Chondrocyte (in vitro differentiated cells): ENCODE data around the gene MTURN. TPM values are rescaled to one million over a fixed set of nuclear protein-coding genes. Genes with fewer than 3 reads are reported as not detected.

Experiments used
- DNase-seq: peaks from one replicate; pipeline ENCODE4 v3.0.0; 2021; ENCODE audit warnings: mixed read lengths, low spot score
- H3K27ac Mint-ChIP-seq: one replicate; pipeline ENCODE4 v1.8.0; 2021; ENCODE audit warnings: mild to moderate bottlenecking, moderate library complexity, mixed read lengths; ENCODE audit not compliant: unreplicated experiment
- H3K27me3 Mint-ChIP-seq: 2 replicates; pipeline ENCODE4 v1.8.0; 2021; ENCODE audit warnings: low read depth, mixed read lengths
- H3K36me3 Mint-ChIP-seq: 2 replicates; pipeline ENCODE4 v1.8.0; 2021; ENCODE audit warnings: low read depth, mixed read lengths
- H3K4me1 Mint-ChIP-seq: 2 replicates; pipeline ENCODE4 v1.8.0; 2021; ENCODE audit warnings: low read depth, mild to moderate bottlenecking, mixed read lengths
- H3K4me3 Mint-ChIP-seq: one replicate; pipeline ENCODE4 v1.8.0; 2021; ENCODE audit warnings: mild to moderate bottlenecking, moderate library complexity, mixed read lengths; ENCODE audit not compliant: unreplicated experiment
- H3K9me3 Mint-ChIP-seq: 2 replicates; pipeline ENCODE4 v1.8.0; 2021; ENCODE audit warnings: low read depth, mixed read lengths
- total RNA-seq: library from RNA; stranded (reverse); gene quantifications from 3 replicates; pipeline ENCODE4 v1.2.1, GENCODE V29; 2021
- TF ChIP-seq, protein P1 (sequence below): fragments of 200-600 bp; sonication (generic); IDR thresholded peaks from 2 replicates; pipeline ENCODE4 v1.5.0; 2021; ENCODE audit warnings: antibody characterized with exemption, mild to moderate bottlenecking, moderate library complexity

Gene MTURN
- total RNA-seq, 1 donor from 2014 or later = 15.7 TPM

GRCh38 chr7:30206491-30206890, 71.7 kb downstream of the MTURN start:
- no peak overlapping the region for H3K27ac Mint-ChIP-seq

DNA sequence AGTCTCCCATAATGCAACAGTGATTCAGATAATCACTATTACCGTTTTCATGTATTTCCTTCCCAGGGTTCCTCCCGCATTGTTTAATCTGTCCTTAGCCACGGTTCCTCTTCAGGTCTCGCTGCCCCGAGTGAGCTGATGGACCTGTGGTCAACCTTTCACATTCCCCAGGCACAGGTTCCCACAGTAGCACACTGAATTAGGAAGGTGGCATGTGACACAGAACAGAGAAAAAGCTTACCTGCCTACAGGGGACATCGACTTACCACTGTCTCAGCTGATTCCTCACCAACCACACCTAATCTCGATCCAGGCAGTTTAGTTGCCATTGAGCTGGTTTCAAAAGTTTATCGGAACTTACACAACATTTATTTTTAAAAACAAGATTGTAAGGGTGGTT, 72.2 kb downstream of the MTURN start:
- Mint-ChIP-seq H3K27me3 (no peaks in the 10 kb centered on the region), H3K4me1 (no peaks in the 10 kb centered on the region), H3K27ac (peak overlapping the region; percentile 19), H3K4me3 (no peak overlapping the region), H3K36me3 (no peaks in the 10 kb centered on the region), H3K9me3 (no peaks in the 10 kb centered on the region)
- DNase-seq = no peak
- TF ChIP-seq, protein P1, sequence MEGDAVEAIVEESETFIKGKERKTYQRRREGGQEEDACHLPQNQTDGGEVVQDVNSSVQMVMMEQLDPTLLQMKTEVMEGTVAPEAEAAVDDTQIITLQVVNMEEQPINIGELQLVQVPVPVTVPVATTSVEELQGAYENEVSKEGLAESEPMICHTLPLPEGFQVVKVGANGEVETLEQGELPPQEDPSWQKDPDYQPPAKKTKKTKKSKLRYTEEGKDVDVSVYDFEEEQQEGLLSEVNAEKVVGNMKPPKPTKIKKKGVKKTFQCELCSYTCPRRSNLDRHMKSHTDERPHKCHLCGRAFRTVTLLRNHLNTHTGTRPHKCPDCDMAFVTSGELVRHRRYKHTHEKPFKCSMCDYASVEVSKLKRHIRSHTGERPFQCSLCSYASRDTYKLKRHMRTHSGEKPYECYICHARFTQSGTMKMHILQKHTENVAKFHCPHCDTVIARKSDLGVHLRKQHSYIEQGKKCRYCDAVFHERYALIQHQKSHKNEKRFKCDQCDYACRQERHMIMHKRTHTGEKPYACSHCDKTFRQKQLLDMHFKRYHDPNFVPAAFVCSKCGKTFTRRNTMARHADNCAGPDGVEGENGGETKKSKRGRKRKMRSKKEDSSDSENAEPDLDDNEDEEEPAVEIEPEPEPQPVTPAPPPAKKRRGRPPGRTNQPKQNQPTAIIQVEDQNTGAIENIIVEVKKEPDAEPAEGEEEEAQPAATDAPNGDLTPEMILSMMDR = no peak

More at GRCh38 chr7:30206491-30206890, 71.7 kb downstream of the MTURN start:
- Mint-ChIP-seq H3K36me3 (no peaks in the 10 kb centered on the region), H3K27me3 (no peaks in the 10 kb centered on the region), H3K4me1 (no peaks in the 10 kb centered on the region), H3K9me3 (no peaks in the 10 kb centered on the region), H3K4me3 (no peak overlapping the region)
- TF ChIP-seq, protein P1 = no peak
- DNase-seq = no peak

- TF ChIP-seq, protein P1 = no peak
- H3K27me3 Mint-ChIP-seq = peaks cover 2% of the 10 kb centered on the region
- H3K9me3 Mint-ChIP-seq = no peaks in the 10 kb centered on the region
- no peaks in the 10 kb centered on the region for H3K36me3 Mint-ChIP-seq
- DNase-seq = no peak
- no peak overlapping the region for H3K4me3 Mint-ChIP-seq
- H3K4me1 Mint-ChIP-seq = no peaks in the 10 kb centered on the region
- H3K27ac Mint-ChIP-seq = no peak overlapping the region
Measured at GRCh38 chr7:30207376-30207775, 72.6 kb downstream of the MTURN start.

- Mint-ChIP-seq H3K4me3 (no peak overlapping the region), H3K27ac (no peak overlapping the region), H3K36me3 (no peaks in the 10 kb centered on the region)
Measured at GRCh38 chr7:30209951-30210350, 75.2 kb downstream of the MTURN start.

More at GRCh38 chr7:30209951-30210350, 75.2 kb downstream of the MTURN start:
- H3K9me3 Mint-ChIP-seq = no peaks in the 10 kb centered on the region
- H3K4me1 Mint-ChIP-seq = no peaks in the 10 kb centered on the region
- H3K27me3 Mint-ChIP-seq = peaks cover 8% of the 10 kb centered on the region
- TF ChIP-seq, protein P1 = no peak
- DNase-seq = no peak

Other genes with a start within 250 kb of the MTURN start
- 111 to 129 TPM (median 129 TPM) in 3 replicates for gene SCRN1, start 145.2 kb upstream of the MTURN start, total RNA-seq
- 72.1 to 103 TPM (median 74.7 TPM) in 3 replicates for gene FKBP14, start 108.3 kb upstream of the MTURN start, total RNA-seq
- 17.7 to 20.3 TPM (median 17.7 TPM) in 3 replicates for gene PLEKHA8, start 106.6 kb upstream of the MTURN start, total RNA-seq
- gene ZNRF2, start 149.6 kb downstream of the MTURN start, total RNA-seq = 4.8 to 5.3 TPM (median 5.1 TPM) in 3 replicates